Activated CD8-positive, alpha-beta T cell treated with anti-CD3 and anti-CD28 coated beads, Interleukin-2, amount 10 ng/mL, durations not matched to agents 7 days and 5 days (primary cell): Measurements from ENCODE around the gene SMCO2. TPM values are rescaled to one million over a fixed set of nuclear protein-coding genes. Genes with fewer than 3 reads are reported as not detected.

Experiments used
- ATAC-seq: fragments of 150-1000 bp; cut with Tn5 transposase; one replicate; pipeline ENCODE4 v1.10.0; 2021; ENCODE audit warnings: moderate library complexity
- CTCF ChIA-PET: fragments of 350-600 bp; sonication (Branson Sonifier 250); formaldehyde crosslinking; loops from one replicate; lab custom pipeline; 2021; ENCODE audit warnings: antibody characterized with exemption; lab: Charles Lee
- POLR2A ChIA-PET: fragments of 350-600 bp; sonication (Branson Sonifier 250); formaldehyde crosslinking; loops from one replicate; lab custom pipeline; 2021; ENCODE audit warnings: antibody characterized with exemption; lab: Charles Lee
- DNase-seq: peaks from one replicate; pipeline ENCODE4 v3.0.0-alpha.2; 2020
- H3K27ac Mint-ChIP-seq: one replicate; pipeline ENCODE4 v1.8.0; 2021; ENCODE audit warnings: mild to moderate bottlenecking, mixed read lengths
- H3K27me3 Mint-ChIP-seq: one replicate; pipeline ENCODE4 v1.8.0; 2021; ENCODE audit warnings: low read depth, mixed read lengths
- H3K36me3 Mint-ChIP-seq: one replicate; pipeline ENCODE4 v1.8.0; 2021; ENCODE audit warnings: low read depth, mixed read lengths
- H3K4me1 Mint-ChIP-seq: one replicate; pipeline ENCODE4 v1.8.0; 2021; ENCODE audit warnings: low read depth, mixed read lengths
- H3K4me3 Mint-ChIP-seq: one replicate; pipeline ENCODE4 v1.8.0; 2021; ENCODE audit warnings: mild to moderate bottlenecking, mixed read lengths
- H3K9me3 Mint-ChIP-seq: one replicate; pipeline ENCODE4 v1.8.0; 2022; ENCODE audit warnings: mixed read lengths; ENCODE audit not compliant: insufficient read depth
- total RNA-seq, 2 experiments: library from RNA; stranded (reverse); gene quantifications; one replicate each; pipeline ENCODE4 v1.2.3, GENCODE V29; 2021

Gene SMCO2
- total RNA-seq, 2 experiments from 2014 or later = 0.61 TPM; not detected in 1

- Mint-ChIP-seq H3K9me3 (no peaks in the 10 kb centered on the region), H3K27ac (no peak overlapping the region), H3K4me3 (no peak overlapping the region), H3K27me3 (peaks cover 37% of the 10 kb centered on the region), H3K36me3 (no peaks in the 10 kb centered on the region), H3K4me1 (peaks cover 2% of the 10 kb centered on the region)
- POLR2A ChIA-PET = no interaction called here
- DNase-seq = no peak
- CTCF ChIA-PET = no interaction called here
- ATAC-seq = no peak
Observed at GRCh38 chr12:27517546-27517945, 71.0 kb downstream of the SMCO2 start.

- CTCF ChIA-PET = no interaction called here
Observed at GRCh38 chr12:27517961-27518665, 71.6 kb downstream of the SMCO2 start.

GRCh38 chr12:27521066-27521465, 74.5 kb downstream of the SMCO2 start:
- Mint-ChIP-seq H3K4me3 (no peak overlapping the region), H3K27me3 (peaks cover 34% of the 10 kb centered on the region), H3K36me3 (peaks cover 3% of the 10 kb centered on the region), H3K9me3 (no peaks in the 10 kb centered on the region), H3K4me1 (peaks cover 25% of the 10 kb centered on the region), H3K27ac (no peak overlapping the region)
- DNase-seq (no peak), ATAC-seq (no peak)
- ChIA-PET POLR2A (no interaction called here), CTCF (no interaction called here)

More at GRCh38 chr12:27517961-27518665, 71.6 kb downstream of the SMCO2 start:
- POLR2A ChIA-PET = no interaction called here
- H3K27me3 Mint-ChIP-seq = peaks cover 38% of the 10 kb centered on the region
- H3K4me1 Mint-ChIP-seq = peaks cover 4% of the 10 kb centered on the region
- H3K27ac Mint-ChIP-seq = no peak overlapping the region
- H3K4me3 Mint-ChIP-seq = no peak overlapping the region
- H3K9me3 Mint-ChIP-seq = no peaks in the 10 kb centered on the region
- no peaks in the 10 kb centered on the region for H3K36me3 Mint-ChIP-seq
- DNase-seq (no peak), ATAC-seq (no peak)

GRCh38 chr12:27521981-27522380, 75.4 kb downstream of the SMCO2 start:
- no peak for ATAC-seq
- Mint-ChIP-seq H3K27me3 (peaks cover 31% of the 10 kb centered on the region), H3K27ac (no peak overlapping the region), H3K4me3 (no peak overlapping the region), H3K9me3 (no peaks in the 10 kb centered on the region), H3K4me1 (peaks cover 25% of the 10 kb centered on the region), H3K36me3 (peaks cover 3% of the 10 kb centered on the region)
- CTCF ChIA-PET = interaction anchor here (2.3 to 3.5 kb wide), 2 partner anchors 87 to 131 kb away, joined by 12 to 20 read pairs; no protein-coding TSS in a partner anchor
- DNase-seq = no peak
- POLR2A ChIA-PET = no interaction called here

- ChIA-PET CTCF (interaction anchor here (0.8 to 3.5 kb wide), 9 partner anchors 12 to 139 kb away, joined by 3 to 20 read pairs (median 3); no protein-coding TSS in a partner anchor), POLR2A (interaction anchor here (0.8 to 1.1 kb wide), 3 partner anchors 22 to 64 kb away, joined by 3 to 4 read pairs (median 4); no protein-coding TSS in a partner anchor)
- peak; percentile 1 for ATAC-seq
- Mint-ChIP-seq H3K27ac (peak overlapping the region; percentile 90), H3K4me1 (peaks cover 25% of the 10 kb centered on the region), H3K27me3 (peaks cover 25% of the 10 kb centered on the region), H3K4me3 (peak overlapping the region; percentile 96), H3K36me3 (peaks cover 3% of the 10 kb centered on the region), H3K9me3 (no peaks in the 10 kb centered on the region)
- DNase-seq = no peak
Observed at GRCh38 chr12:27523305-27523641, 76.7 kb downstream of the SMCO2 start.

GRCh38 chr12:27523642-27524493, 77.3 kb downstream of the SMCO2 start, which contains the start of gene PPFIBP1:
Gene PPFIBP1 (plus strand): TSS chr12:27524206. CDS start chr12:27633397, 109,191 bp downstream.
- DNase-seq (peak; percentile 97), ATAC-seq (peak; percentile 99)
- POLR2A ChIA-PET = interaction anchor here (0.8 to 1.1 kb wide), 3 partner anchors 22 to 64 kb away, joined by 3 to 4 read pairs (median 4); no protein-coding TSS in a partner anchor
- peaks cover 3% of the 10 kb centered on the region for H3K36me3 Mint-ChIP-seq
- H3K4me3 Mint-ChIP-seq = peak within 1 kb of the TSS; percentile 96
- peak within 1 kb of the TSS; percentile 90 for H3K27ac Mint-ChIP-seq
- peaks cover 25% of the 10 kb centered on the region for H3K4me1 Mint-ChIP-seq
- no peaks in the 10 kb centered on the region for H3K9me3 Mint-ChIP-seq
- CTCF ChIA-PET = interaction anchor here (0.8 to 3.5 kb wide), 12 partner anchors 11 to 139 kb away, joined by 3 to 20 read pairs (median 3); no protein-coding TSS in a partner anchor
- peaks cover 27% of the 10 kb centered on the region for H3K27me3 Mint-ChIP-seq

GRCh38 chr12:27524494-27524835, 77.9 kb downstream of the SMCO2 start:
- peaks cover 25% of the 10 kb centered on the region for H3K4me1 Mint-ChIP-seq
- peak overlapping the region; percentile 96 for H3K4me3 Mint-ChIP-seq
- no peaks in the 10 kb centered on the region for H3K9me3 Mint-ChIP-seq
- peaks cover 3% of the 10 kb centered on the region for H3K36me3 Mint-ChIP-seq
- ChIA-PET POLR2A (no interaction called here), CTCF (interaction anchor here (0.8 to 3.5 kb wide), 6 partner anchors 10 to 111 kb away, joined by 3 to 20 read pairs (median 3); no protein-coding TSS in a partner anchor)
- H3K27me3 Mint-ChIP-seq = peaks cover 25% of the 10 kb centered on the region
- DNase-seq (no peak), ATAC-seq (no peak)
- no peak overlapping the region for H3K27ac Mint-ChIP-seq

GRCh38 chr12:27524839-27525753, 78.6 kb downstream of the SMCO2 start:
- Mint-ChIP-seq H3K27ac (no peak overlapping the region), H3K4me1 (peaks cover 25% of the 10 kb centered on the region), H3K4me3 (peak overlapping the region; percentile 96), H3K27me3 (peaks cover 20% of the 10 kb centered on the region), H3K36me3 (peaks cover 3% of the 10 kb centered on the region), H3K9me3 (no peaks in the 10 kb centered on the region)
- ATAC-seq (no peak), DNase-seq (no peak)
- CTCF ChIA-PET = interaction anchor here (0.8 to 3.5 kb wide), 6 partner anchors 10 to 111 kb away, joined by 3 to 20 read pairs (median 3); no protein-coding TSS in a partner anchor
- POLR2A ChIA-PET = no interaction called here

GRCh38 chr12:27527512-27527911, 81.0 kb downstream of the SMCO2 start:
- no peak for ATAC-seq
- Mint-ChIP-seq H3K27ac (no peak overlapping the region), H3K27me3 (peaks cover 11% of the 10 kb centered on the region), H3K36me3 (peaks cover 3% of the 10 kb centered on the region), H3K9me3 (no peaks in the 10 kb centered on the region), H3K4me1 (peaks cover 34% of the 10 kb centered on the region), H3K4me3 (no peak overlapping the region)
- CTCF ChIA-PET = interaction anchor here (0.7 kb wide), 1 partner anchor 91 kb away, joined by 3 read pairs; no protein-coding TSS in a partner anchor
- POLR2A ChIA-PET = no interaction called here
- no peak for DNase-seq

- CTCF ChIA-PET = no interaction called here
- Mint-ChIP-seq H3K27ac (no peak overlapping the region), H3K4me1 (peaks cover 34% of the 10 kb centered on the region), H3K9me3 (no peaks in the 10 kb centered on the region), H3K27me3 (peaks cover 12% of the 10 kb centered on the region), H3K36me3 (peaks cover 3% of the 10 kb centered on the region), H3K4me3 (no peak overlapping the region)
- no peak for ATAC-seq
- no peak for DNase-seq
- POLR2A ChIA-PET = no interaction called here
Observed at GRCh38 chr12:27528788-27529187, 82.3 kb downstream of the SMCO2 start.
